Stimulated activated CD4-positive, alpha-beta T cell treated with anti-CD3 and anti-CD28 coated beads, Interleukin-12 subunit alpha, Interleukin-12 subunit beta, amount 100 ng/mL, for 4 hours (primary cell): ENCODE results near the gene FOXP4.

ENCODE experiments used
- DNase-seq: peaks from one replicate; pipeline ENCODE4 v3.0.0-alpha.2; 2020

Gene FOXP4

DNA sequence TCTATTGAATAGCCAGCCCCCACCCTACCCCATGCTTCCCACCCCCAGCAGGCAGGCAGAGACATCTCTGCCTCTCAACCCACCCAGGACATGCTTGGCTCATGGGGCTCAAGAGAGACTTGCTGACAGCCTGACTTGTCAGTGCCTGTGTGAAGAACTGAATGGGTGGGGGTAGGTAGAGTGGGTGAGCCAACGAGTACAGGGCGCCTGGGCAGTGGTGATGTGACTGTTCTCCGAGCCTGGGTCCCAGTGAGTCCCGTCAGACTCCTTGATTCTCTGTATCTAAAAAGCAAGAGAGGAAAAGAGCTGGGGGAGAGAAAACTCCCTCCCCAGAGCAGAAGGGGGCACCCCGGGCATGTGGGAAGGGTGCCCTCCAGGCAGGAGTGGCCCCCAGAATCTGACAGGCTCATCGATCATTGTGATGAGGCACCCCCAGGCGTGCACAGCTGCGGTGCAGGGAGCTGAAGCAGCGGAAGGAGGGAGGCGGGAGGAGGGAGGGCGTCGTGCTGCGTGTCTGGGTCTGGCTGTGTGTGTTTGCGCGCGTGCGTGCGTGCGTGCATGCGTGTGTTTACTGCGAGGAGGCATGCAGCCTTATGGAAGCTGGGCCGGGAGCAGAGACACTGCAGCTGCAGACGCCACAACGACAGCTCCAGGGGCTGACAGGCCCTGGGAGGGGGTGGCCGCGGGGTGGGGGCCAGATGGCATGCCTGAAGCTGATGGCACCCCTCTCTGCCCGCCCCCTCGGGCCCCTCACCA is 40.2 kb downstream of the FOXP4 start:
- DNase-seq: no peak

DNA sequence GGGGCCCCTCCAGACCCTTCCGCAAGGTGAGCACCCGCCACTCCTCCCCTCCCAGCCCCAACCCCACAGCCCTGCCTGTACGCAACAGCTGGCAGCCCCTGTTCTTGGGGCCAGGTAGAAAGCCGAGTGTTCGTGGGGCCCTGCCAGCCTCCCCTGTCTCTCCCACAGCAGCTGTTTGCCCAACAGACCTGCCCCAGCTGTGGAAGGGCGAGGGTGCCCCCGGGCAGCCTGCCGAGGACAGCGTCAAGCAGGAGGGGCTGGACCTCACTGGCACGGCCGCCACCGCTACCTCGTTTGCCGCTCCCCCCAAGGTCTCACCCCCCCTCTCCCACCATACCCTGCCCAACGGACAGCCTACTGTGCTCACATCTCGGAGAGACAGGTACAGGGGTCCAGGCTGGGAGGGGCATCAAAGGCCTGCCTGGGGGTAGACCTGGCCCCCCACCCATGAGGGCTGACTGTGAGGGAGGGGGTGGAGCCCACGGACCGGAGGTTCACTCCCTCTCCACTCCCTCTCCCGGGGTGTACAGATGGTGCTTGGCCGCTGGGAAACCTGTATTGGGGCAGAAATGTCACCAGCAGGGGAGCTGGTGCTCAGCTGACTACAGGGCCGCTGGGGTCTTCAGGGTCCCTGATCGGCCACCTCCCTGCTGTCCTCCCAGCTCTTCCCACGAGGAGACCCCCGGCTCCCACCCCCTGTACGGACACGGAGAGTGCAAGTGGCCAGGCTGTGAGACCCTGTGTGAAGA is 41.1 kb downstream of the FOXP4 start:
- no peak for DNase-seq

DNA sequence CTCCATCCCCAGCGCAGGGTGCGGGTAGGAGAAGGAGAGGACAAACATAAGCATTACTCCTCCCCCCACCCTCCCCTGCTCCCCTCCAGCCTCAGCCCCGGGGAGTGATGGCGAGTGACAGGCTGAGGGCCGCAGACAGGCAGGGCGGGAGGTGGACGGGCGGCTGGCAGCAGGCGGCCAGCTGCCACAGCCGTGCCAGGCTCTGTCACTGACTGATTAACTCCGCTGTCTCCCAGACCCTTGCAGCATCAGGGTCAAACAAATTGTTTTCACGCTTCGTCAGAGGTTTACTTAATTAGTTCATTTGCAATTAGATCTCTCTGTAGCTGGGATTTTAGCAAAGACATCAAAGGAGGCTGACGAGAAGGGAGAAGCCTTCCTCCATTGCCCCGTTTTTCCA is 41.9 kb downstream of the FOXP4 start:
- DNase-seq: no peak

DNA sequence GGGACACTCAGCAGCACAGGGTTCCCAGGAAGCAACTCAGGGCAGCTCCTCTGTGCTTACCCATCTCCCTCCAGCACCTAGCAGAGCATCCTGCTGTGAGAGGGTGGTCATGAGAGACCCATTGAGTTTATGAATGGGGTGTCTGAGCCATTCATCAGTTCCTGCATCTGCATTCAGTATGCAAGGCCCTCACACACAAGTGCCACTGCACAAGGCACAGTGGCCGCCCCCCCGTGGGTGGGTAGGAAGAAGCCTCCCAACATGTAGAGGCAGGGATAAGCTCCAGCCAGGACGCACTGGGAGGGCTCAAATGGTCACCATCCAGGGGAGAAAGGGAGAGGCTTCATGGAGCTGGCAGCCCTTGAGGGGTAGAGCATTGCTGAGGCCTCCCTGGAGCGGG is 43.0 kb downstream of the FOXP4 start:
- no peak for DNase-seq

DNA sequence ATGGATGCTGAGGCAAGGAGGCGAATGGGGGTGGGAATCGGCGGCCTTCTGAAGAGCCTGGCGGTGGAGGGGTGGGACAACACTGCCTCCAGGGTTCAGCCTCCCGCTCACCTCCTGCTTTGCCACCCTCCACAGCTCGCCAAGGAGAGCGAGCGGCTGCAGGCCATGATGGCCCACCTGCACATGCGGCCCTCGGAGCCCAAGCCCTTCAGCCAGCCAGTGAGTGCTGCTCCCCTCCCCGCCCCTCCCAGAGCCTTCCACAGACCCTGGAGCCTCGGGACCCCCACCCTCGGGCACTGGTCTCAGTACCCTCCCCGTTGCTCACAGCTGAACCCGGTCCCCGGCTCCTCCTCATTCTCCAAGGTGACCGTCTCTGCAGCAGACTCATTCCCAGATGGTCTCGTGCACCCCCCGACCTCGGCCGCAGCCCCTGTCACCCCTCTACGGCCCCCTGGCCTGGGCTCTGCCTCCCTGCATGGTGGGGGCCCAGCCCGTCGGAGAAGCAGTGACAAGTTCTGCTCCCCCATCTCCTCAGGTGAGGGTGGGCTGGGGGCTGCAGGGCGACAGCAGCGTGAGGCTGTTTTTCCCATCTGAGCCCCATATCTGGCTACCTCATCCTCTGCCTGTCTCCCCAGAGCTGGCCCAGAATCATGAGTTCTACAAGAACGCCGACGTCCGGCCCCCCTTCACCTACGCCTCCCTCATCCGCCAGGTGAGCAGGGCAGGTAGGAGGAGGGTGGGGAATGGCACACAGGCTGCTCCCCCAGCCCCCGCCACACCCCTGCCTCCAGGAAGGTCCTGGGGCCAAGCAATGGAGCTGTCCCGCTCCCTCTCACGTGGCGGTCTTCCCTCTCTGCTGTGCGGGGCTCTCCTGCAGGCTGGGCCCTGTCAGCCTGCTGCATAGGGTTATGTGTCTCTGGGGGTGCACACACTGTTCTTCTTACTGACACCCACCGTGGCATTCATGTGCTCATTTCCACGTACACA is 43.7 kb downstream of the FOXP4 start:
- no peak for DNase-seq

DNA sequence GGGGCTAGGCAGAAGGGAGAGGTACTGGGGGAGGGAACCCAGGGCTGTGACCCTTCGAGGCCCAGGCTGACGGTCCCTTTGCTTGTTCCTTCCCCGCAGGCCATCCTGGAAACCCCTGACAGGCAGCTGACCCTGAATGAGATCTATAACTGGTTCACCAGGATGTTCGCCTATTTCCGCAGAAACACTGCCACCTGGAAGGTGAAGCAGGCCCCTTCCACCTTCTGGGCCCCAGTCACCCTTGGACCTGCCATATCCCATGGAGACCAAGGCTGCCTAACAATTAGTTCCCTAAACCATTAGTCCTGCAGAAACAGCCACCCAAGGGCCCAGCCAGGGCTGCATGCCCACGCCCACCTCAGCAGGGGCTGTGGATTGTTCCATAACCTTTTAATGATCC is 44.9 kb downstream of the FOXP4 start:
- DNase-seq: no peak

DNA sequence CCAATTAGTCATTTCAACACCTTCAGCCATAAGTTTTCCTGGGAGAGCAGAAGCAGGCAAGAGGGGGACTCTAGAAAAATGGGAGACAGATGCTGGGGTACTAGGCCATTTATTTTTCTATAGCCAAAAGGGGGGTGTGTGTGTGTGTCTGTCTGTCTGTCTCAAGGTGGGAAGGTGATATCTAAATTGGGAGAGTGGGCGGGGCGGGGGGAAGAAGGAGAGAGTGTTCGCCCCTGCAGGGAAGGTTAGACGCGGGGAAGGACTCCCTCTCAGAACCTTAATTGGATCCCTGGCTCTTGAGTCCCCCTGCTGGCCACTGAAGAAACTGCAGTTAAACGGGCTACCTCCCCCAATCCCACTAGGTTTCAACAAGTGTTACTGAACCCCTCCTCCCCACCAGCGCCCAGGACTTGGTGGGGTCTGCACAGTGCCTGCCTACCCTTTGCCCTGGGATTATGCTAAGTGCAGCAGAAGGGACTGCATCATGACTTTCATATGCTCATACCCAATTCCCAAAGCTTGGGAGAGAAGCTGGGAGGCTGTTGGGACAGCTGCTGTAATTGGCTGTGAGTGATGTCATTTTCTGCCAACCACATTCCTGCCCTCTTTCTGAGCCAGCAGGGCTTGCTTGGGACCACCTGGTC is 45.8 kb downstream of the FOXP4 start:
- DNase-seq: peak; percentile 79

DNA sequence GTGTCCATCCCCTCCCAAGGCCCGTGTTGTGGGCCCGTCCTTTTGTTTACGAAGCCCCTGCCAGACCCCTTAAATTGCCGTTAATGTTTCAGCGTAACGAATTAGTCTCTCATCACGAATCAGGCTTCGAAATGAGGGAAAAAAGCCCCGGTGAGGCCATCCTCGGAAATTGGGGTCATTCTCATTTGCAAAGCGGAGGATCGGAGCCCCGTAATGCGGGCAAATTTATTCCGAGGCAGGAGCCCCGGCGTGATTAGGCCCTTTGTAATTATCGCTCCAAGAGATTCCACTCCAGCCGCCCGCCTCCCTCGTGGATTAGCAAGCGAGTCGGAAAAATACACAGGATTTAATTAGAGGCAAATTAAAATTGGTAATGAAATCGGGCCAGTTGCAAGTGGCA is 47.2 kb downstream of the FOXP4 start:
- no peak for DNase-seq

DNA sequence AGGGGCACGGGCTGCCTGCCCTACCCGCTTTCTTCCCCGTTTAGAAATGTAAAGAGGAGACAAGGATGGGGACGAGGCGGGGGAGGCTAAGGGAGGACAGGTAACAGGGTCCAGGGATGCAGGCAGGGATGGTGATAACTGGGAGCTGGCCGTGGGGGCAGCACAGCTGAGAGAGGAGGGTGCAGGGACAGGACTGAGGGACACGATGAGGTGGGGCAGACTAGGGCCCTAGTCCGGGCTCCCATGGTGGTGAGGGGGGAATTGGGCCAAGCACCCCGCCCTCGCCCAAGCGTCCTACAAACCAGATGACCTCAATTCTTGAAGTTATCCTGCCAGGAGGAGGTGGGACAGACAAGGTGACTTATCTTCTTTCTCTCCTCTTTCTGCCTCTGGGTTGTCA is 47.7 kb downstream of the FOXP4 start:
- no peak for DNase-seq

DNA sequence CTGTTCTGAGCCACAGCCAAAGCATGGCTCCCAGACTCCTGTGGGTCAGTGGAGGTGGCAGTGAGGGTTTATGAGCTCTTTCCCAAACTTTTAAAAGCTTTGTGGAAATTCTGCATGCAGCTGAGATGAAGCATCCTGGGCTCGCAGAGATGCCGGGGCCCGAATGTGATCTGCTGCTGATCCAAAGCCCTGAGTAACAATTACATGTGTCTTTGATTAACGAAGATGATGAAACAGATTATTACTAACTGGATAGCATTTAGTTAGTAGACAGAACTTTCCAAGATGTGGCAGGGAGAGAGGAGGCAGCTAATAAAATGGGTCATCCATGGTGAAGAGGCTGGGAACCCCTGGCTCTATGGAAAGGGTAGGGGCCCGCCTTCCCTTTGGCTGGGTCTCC is 48.1 kb downstream of the FOXP4 start:
- no peak for DNase-seq

DNA sequence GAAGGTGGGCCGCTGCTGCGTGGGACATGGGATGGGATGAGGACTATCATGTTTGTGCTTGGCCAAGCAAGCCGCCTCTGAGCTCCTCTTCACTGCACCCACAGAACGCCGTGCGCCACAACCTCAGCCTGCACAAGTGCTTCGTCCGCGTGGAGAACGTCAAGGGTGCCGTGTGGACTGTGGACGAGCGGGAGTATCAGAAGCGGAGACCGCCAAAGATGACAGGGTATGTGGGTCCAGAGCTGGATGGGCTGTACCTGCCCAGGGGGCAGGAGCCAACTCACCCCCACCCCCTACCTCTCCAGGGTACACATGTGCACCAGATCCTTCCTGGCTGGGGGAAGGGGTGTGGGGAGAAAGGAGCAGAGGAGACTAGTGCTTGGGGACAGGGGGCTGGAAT is 48.6 kb downstream of the FOXP4 start:
- no peak for DNase-seq

DNA sequence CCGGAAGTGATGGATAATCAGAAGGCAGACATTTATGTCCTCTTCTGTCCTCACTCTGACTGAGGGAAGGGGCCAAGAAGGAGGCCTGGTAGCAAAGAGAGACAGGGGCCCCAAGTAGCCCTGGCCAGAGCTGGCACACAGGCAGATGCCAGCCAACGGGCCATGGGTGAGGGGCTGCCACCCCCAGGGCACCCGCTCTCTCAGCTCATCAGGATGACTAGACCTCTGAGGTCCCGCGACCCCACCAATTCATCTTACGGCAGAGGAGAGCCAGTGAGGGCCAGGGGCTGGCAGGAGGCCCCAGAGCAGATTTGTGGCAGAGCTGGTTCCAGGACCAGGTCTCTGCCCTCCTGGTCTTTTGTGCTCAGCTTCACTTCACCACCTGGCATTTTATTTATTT is 49.0 kb downstream of the FOXP4 start:
- DNase-seq: no peak

DNA sequence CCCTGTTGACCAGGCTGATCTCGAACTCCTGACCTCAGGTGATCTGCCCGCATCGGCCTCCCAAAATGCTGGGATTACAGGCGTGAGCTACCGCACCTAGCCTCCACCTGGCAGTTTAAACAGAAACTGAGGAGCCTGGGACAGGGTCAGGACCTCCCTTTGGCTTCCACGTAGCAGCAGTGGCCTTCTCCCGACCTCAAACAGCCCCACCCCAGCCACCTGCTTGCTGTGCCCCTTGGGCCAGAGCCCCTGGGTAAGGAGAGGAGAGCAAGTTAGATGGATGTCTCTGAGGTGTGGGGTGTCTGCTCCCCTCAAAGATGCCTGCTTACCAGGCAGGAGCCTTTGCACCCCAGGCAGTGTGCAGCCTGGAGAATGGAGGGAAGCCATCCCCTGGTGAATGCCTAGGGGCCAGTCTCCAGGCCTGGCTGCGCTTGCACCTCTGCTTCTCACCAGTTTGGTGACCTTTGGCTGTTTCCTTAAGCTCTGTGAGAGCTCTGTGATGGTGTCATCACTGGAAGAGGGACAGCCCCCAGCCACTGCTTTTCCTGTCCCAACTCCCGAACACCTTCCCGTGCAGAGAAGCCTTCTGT is 50.0 kb downstream of the FOXP4 start:
- DNase-seq: no peak

DNA sequence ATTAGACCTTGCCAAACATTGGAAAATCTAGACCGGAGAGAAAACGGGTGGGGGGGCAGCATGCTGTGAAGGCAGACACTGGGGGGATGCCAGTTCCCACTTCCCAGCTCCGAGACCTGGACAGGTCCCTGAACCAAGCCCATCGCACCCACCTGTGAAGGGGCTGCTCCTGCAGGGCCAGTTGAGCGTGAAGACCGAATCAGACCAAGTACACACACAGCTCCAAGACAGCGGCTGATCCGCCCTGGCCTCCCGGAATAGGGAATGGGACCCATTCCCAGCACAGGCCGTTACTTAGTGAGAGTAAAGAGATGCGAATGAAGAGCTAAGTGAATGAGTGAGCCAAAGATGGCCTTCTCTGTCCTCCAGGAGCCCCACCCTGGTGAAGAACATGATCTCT is 50.6 kb downstream of the FOXP4 start:
- no peak for DNase-seq

DNA sequence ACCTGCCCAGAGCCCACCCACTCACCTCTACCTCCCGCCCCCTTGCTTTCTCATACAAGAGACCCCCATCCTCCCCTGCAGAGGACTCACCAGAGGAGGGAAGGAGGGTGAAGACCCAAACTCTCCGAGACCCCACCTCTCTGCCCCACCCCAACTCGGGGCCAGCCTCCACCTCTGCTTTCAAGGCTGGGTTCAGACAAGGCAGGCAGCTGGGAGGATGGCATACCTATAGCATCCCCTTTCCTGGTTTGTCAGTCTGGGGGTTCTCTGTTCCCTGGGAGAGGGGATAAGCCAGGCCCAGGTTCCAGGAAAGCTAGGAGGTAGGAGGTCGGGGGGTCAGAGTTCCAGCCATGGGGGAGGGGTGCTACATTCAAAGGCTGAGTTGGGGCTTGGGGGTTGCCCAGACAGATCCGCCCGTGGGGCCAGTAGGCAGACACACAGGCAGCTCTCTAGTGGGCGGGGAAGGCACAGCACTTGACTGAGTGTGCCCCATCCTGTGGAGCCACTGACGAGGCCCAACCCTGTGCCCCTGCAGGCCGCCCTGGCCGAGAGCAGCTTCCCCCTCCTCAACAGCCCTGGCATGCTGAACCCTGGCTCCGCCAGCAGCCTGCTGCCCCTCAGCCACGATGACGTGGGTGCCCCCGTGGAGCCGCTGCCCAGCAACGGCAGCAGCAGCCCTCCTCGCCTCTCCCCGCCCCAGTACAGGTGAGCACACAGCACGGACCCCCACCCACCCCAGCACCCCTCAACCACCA is 51.2 kb downstream of the FOXP4 start:
- no peak for DNase-seq

DNA sequence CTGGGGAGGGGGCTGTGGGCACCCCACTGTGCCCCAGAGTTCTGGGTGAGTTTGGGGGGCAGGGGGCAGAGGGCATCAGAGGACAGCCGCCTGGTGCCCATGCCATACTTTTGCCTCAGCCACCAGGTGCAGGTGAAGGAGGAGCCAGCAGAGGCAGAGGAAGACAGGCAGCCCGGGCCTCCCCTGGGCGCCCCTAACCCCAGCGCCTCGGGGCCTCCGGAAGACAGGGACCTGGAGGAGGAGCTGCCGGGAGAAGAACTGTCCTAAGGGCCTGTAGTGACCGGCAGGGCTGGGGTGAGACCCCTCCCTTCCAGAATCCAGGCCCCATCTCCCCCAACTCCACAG is 52.5 kb downstream of the FOXP4 start:
- DNase-seq: no peak

DNA sequence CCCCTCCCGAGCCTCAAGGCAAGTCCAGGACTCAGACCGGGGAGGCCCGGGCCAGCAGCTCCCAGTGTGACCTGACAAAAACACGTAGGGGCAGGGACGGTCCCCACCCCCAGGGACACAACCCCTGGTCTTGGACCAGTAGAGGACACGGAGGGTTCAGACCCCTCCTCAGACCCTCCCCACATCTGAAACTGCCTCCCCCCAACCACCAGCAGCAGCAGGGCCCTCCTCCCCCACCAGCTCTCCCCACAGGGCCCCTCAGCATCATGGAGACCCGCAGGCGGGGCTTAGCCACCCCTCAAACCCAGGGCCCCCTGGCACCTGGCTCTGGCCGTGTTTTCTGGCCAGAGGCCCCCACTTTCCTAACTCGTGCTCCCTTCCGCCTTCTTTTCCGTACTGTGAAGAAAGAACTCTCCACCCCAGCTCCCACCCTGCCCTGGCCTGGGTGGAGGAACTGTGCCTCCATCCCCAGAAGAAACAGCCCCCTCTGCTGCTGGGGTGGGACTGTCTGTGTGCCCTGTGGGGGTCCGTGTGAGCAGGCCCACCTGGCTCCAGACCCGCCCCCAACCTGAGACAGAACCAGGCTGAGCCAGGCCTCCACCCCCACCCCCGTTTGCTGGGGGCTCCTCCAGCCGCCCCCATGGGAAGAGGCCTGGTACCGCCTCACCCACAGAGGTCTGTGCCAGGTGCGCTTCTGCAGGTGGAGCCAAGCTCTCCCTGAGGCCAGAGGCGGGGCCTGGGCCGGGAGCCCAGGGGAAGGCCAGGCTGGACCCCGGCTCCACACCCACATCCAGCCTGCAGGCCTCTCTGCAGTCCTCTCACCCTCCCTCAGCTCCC is 53.1 kb downstream of the FOXP4 start:
- DNase-seq: no peak

DNA sequence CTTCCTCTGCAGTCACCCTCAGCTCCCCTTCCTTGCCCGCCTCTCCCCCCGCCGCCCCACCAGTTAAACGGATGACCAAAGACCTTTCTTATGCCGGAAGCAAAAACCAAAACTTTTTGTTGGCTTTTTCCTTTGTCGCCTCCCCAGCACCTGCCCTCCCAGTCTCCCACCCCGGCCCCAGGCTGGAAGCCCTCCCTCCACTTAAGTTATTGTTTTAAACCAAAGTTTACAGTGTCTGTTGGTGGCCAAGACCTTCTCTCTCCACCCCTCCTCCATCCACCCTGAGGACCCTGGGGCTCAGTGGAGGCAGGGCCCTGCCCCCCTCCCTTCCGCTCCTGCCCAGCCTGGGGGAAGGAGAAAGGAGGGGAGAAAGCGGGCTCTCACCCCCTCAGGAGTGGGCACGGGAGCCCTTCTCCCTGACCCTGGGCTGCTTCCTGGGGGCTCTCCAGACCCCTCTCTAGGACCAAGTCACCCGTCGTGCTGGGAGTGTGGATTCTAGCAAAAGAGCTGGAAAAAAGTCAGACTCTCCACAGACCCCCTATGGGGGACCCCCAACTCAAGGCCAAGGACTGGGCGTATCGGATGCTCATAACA is 53.8 kb downstream of the FOXP4 start:
- DNase-seq: no peak

DNA sequence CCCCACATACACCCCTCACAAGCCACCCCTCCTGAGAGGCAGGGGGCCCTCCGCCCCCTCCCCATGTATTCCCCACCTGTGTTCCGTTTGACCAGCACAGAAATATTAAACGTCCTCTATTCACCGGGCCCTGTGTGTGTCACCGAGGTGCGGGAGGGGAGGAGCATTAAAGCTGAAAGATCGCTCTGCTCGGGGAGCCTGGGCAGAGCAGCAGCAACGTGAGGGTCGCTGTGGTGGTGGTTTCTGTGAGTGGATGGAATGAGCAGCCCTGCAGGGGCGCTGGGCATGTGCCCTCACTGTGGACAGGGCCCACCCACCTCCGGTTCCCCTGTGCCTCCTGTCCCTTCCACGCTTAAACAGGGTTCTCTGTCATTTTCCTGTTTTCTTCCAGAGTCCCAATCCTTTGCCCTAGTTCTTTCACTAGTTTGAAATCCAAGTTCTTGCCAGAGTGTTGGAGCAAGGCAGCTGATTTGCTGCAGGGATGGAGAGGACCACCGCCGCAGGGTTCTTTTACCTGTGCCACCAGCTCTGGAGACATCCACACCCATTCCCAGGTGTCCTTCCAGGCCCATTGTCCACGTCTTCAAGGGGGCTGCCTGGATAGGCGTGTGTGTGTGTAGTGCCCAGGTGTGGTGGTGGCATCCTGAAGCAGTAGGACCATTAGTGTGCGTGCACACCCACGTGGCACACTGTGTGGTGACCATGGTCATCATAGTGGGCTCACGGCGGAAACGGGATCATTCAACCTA is 54.5 kb downstream of the FOXP4 start:
- no peak for DNase-seq

DNA sequence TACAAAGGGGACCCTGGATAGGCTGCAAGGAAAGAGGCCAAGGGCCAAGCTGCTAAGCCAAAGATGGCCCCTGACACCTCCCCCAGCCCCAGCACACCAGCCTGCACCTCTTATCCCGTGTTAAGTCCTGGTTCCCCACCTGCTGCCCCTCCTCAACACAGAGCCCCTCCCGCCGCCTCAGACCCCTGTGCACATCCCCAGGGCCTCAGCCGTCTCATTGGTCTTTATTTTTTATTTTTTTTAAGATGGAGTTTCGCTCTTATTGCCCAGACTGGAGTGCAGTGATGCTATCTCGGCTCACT is 55.0 kb downstream of the FOXP4 start:
- no peak for DNase-seq
